HUES48 (cell line): ENCODE data around the gene ACSM2A.
"Not testable (repeated sequence)": the region's sequence is repeated elsewhere in the genome, so short reads cannot be mapped to it uniquely, and the experiment has no call there.

Experiments used
- H3K27ac ChIP-seq: one replicate; pipeline ENCODE4 v1.7.0; 2013; ENCODE audit warnings: low read depth, low read length, inconsistent platforms
- H3K27me3 ChIP-seq: 2 replicates; pipeline ENCODE4 v1.6.1; 2013; ENCODE audit warnings: mild to moderate bottlenecking, low read length; ENCODE audit not compliant: control insufficient read depth, insufficient read depth
- H3K36me3 ChIP-seq: 2 replicates; pipeline ENCODE4 v1.6.1; 2013; ENCODE audit warnings: low read length; ENCODE audit not compliant: control insufficient read depth, insufficient read depth
- H3K4me1 ChIP-seq: 2 replicates; pipeline ENCODE4 v1.6.1; 2013; ENCODE audit warnings: mild to moderate bottlenecking, low read length; ENCODE audit not compliant: control insufficient read depth, insufficient read depth
- H3K4me3 ChIP-seq: 2 replicates; pipeline ENCODE4 v1.5.1; 2013; ENCODE audit warnings: mild to moderate bottlenecking, low read depth, low read length
- H3K9ac ChIP-seq: 2 replicates; pipeline ENCODE4 v1.6.1; 2013; ENCODE audit warnings: mild to moderate bottlenecking, low read depth, low read length, moderate library complexity
- H3K9me3 ChIP-seq: 2 replicates; pipeline ENCODE4 v1.6.1; 2013; ENCODE audit warnings: low read length; ENCODE audit not compliant: control insufficient read depth, insufficient read depth

ACSM2A gene

GRCh38 chr16:20504418-20504817 is 53.1 kb downstream of the ACSM2A start:
- Histone ChIP-seq H3K4me1 (no peaks in the 10 kb centered on the region), H3K27me3 (no peaks in the 10 kb centered on the region), H3K27ac (no peak overlapping the region), H3K9ac (no peak overlapping the region), H3K9me3 (peaks cover 54% of the 10 kb centered on the region), H3K4me3 (no peak overlapping the region), H3K36me3 (no peaks in the 10 kb centered on the region)

GRCh38 chr16:20507280-20507679 is 56.0 kb downstream of the ACSM2A start:
- Histone ChIP-seq H3K9me3 (peaks cover 74% of the 10 kb centered on the region), H3K27ac (no peak overlapping the region), H3K4me3 (no peak overlapping the region), H3K36me3 (no peaks in the 10 kb centered on the region), H3K27me3 (no peaks in the 10 kb centered on the region), H3K4me1 (no peaks in the 10 kb centered on the region), H3K9ac (no peak overlapping the region)

DNA sequence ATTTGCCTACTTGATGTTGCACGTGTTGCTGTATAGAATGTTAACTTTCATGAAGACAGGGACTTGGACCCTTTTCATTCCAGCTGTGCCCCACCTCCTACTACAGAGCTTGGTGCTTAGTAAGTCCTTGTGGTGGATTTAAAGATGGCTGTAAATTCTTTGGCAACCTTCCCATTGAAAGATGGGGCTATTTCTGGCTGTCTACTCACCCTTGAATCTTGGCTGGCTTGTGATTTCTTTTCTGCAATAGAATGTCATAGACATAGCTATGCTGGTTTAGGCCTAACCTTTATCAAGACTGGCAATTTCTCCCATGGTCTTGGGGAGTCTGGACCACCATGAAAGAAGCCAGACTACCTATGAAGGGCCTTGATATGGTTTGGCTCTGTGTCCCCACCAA is 59.0 kb downstream of the ACSM2A start:
- no peak overlapping the region for H3K4me3 ChIP-seq
- H3K36me3 ChIP-seq: no peaks in the 10 kb centered on the region
- H3K27me3 ChIP-seq: no peaks in the 10 kb centered on the region
- no peak overlapping the region for H3K27ac ChIP-seq
- H3K9ac ChIP-seq: no peak overlapping the region
- H3K4me1 ChIP-seq: no peaks in the 10 kb centered on the region
- peaks cover 65% of the 10 kb centered on the region for H3K9me3 ChIP-seq

GRCh38 chr16:20515688-20516090 is 64.4 kb downstream of the ACSM2A start:
- Histone ChIP-seq H3K4me1 (no peaks in the 10 kb centered on the region), H3K27ac (no peak overlapping the region), H3K4me3 (no peak overlapping the region), H3K9me3 (peaks cover 66% of the 10 kb centered on the region), H3K9ac (no peak overlapping the region), H3K27me3 (no peaks in the 10 kb centered on the region), H3K36me3 (no peaks in the 10 kb centered on the region)

DNA sequence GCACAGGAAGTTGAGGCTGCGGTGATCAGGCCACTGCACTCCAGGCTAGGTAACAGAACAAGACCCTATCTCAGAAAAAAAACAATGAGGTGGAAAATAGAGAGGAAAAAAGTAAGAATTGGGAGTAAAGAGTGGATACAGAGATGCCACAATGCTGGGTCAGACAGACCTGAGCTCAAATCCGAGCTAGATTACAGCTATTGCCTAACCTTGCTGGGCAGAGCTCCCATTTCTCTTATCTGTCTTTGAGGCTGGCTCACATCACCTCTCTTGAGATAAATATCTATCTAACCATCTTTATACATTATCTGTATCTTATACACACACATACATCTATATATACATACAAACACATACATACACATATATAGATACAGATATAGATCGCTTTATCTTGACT is 65.8 kb downstream of the ACSM2A start:
- Histone ChIP-seq H3K27me3 (no peaks in the 10 kb centered on the region), H3K27ac (no peak overlapping the region), H3K36me3 (no peaks in the 10 kb centered on the region), H3K9me3 (peaks cover 70% of the 10 kb centered on the region), H3K9ac (no peak overlapping the region), H3K4me1 (no peaks in the 10 kb centered on the region), H3K4me3 (no peak overlapping the region)

DNA sequence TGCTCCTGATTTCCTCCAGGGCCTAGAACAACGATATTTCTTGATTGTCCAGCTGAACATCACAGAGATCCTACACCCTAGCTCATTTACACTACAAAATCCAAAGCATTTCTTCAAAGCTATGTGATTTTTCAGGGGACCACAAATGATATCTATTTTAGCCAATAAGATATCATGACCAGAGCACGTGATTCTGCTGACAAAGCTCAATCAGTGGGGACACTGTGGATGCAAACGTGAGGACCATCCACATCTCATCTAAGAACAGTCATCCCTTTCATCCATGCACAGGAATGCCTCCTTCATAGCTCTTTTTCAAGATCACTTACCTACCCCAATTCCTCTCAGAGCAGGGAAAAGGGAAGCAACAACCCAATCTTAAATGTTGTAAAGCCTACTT is 67.9 kb downstream of the ACSM2A start:
- Histone ChIP-seq H3K9me3 (peaks cover 64% of the 10 kb centered on the region), H3K9ac (no peak overlapping the region), H3K27me3 (no peaks in the 10 kb centered on the region), H3K36me3 (no peaks in the 10 kb centered on the region), H3K4me1 (no peaks in the 10 kb centered on the region), H3K4me3 (no peak overlapping the region), H3K27ac (no peak overlapping the region)

- no peaks in the 10 kb centered on the region for H3K27me3 ChIP-seq
- H3K4me3 ChIP-seq: no peak overlapping the region
- H3K36me3 ChIP-seq: no peaks in the 10 kb centered on the region
- H3K9me3 ChIP-seq: peaks cover 62% of the 10 kb centered on the region
- H3K27ac ChIP-seq: no peak overlapping the region
- no peak overlapping the region for H3K9ac ChIP-seq
- no peaks in the 10 kb centered on the region for H3K4me1 ChIP-seq
These were observed 68.8 kb downstream of the ACSM2A start for GRCh38 chr16:20520103-20520502.

- not testable (repeated sequence) for H3K36me3 ChIP-seq, H3K4me1 ChIP-seq, H3K27ac ChIP-seq, H3K4me3 ChIP-seq, H3K9ac ChIP-seq, H3K27me3 ChIP-seq, H3K9me3 ChIP-seq
These were observed 80.5 kb downstream of the ACSM2A start for GRCh38 chr16:20531795-20532194.

DNA sequence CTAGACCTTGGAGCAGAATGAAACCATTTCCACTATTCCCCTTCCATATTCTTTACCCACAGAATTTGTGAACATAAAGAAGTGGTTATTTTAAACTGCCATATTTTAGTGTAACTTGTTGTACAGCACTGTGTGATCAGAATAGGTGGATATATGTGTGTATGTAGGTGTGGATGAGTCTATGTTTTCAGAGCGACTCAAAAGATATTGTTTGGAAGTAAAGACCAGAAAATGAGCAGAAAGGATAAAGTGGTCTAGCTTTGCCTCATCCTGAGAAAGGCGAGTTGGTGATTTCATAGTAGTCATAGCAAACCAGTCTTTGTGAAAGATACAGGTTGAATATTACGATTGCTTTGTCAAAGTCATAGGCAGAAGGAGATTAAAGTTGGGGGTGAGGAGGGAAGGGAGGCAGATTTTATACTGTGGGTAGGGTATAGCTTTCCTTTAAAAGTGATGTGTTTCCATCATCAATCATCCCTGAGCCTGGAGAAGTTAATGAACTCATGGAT is 81.0 kb downstream of the ACSM2A start:
- H3K4me3 ChIP-seq, H3K9me3 ChIP-seq, H3K4me1 ChIP-seq, H3K27me3 ChIP-seq, H3K36me3 ChIP-seq, H3K9ac ChIP-seq, H3K27ac ChIP-seq: not testable (repeated sequence)

- not testable (repeated sequence) for H3K4me3 ChIP-seq, H3K36me3 ChIP-seq, H3K9ac ChIP-seq, H3K27me3 ChIP-seq, H3K9me3 ChIP-seq, H3K4me1 ChIP-seq, H3K27ac ChIP-seq
These were observed 85.3 kb downstream of the ACSM2A start for GRCh38 chr16:20536669-20537068.
